ENCODE data around the gene KIRREL3. TPM values are rescaled to one million over a fixed set of nuclear protein-coding genes. Genes with fewer than 3 reads are reported as not detected.

Gene KIRREL3
- total and polyA plus RNA-seq, 4 donors = 0.90 TPM; not detected in 3

- no peak overlapping the region for H3K27ac ChIP-seq (ENCODE audit: low read depth in 1 of 2, low read length in 2 of 2)
- no peak overlapping the region for H3K4me3 ChIP-seq (ENCODE audit: low read length in 2 of 2)
- H3K36me3 ChIP-seq (ENCODE audit: control insufficient read depth in 1 of 2, insufficient read depth in 2 of 2, low read length in 1 of 2) = no peaks in the 10 kb centered on the region
- intact Hi-C loops (cut with DNase I) = loop anchor here (5.0 to 10.0 kb wide), 2 partner anchors 55 to 97 kb away; partner anchors contain the start of gene ST3GAL4 (in 1 of the 2)
- DNase-seq = peak in 1 of 2 donors; percentile 61
- H3K9me3 ChIP-seq (ENCODE audit: control insufficient read depth, low read length) = no peaks in the 10 kb centered on the region
- no peak for ATAC-seq (ENCODE audit: low FRiP score)
- H3K4me1 ChIP-seq (ENCODE audit: control insufficient read depth in 1 of 2, insufficient read depth in 2 of 2, low read length in 2 of 2) = no peaks in the 10 kb centered on the region
- no peaks in the 10 kb centered on the region for H3K27me3 ChIP-seq (ENCODE audit: control insufficient read depth in 1 of 2, insufficient read depth in 2 of 2, low read length in 1 of 2)
- WGBS, 2 donors = 76 to 90% methylated on average over 6 of the region's 6 CpGs
Measured at GRCh38 chr11:126411971-126412381, 588.6 kb downstream of the KIRREL3 start.

- Histone ChIP-seq H3K9me3 (ENCODE audit: control insufficient read depth, low read length) (no peaks in the 10 kb centered on the region), H3K27ac (ENCODE audit: low read depth in 1 of 2, low read length in 2 of 2) (no peak overlapping the region), H3K4me3 (ENCODE audit: low read length in 2 of 2) (no peak overlapping the region), H3K36me3 (ENCODE audit: control insufficient read depth in 1 of 2, insufficient read depth in 2 of 2, low read length in 1 of 2) (no peaks in the 10 kb centered on the region), H3K4me1 (ENCODE audit: control insufficient read depth in 1 of 2, insufficient read depth in 2 of 2, low read length in 2 of 2) (no peaks in the 10 kb centered on the region), H3K27me3 (ENCODE audit: control insufficient read depth in 1 of 2, insufficient read depth in 2 of 2, low read length in 1 of 2) (no peaks in the 10 kb centered on the region)
- ATAC-seq (ENCODE audit: low FRiP score) (no peak), DNase-seq (peak in 1 of 2 donors; percentile 64)
- intact Hi-C loops (cut with DNase I) = loop anchor here (5.0 to 10.0 kb wide), 2 partner anchors 53 to 96 kb away; partner anchors contain the start of gene ST3GAL4 (in 1 of the 2)
- 41 to 61% methylated on average over 6 of the region's 6 CpGs for WGBS, 2 donors
Measured at GRCh38 chr11:126410649-126411048, 589.9 kb downstream of the KIRREL3 start.

GRCh38 chr11:126409620-126409985 is 591.0 kb downstream of the KIRREL3 start:
- no peak overlapping the region for H3K27ac ChIP-seq (ENCODE audit: low read depth in 1 of 2, low read length in 2 of 2)
- intact Hi-C loops (cut with DNase I) = no loop called here
- no peaks in the 10 kb centered on the region for H3K36me3 ChIP-seq (ENCODE audit: control insufficient read depth in 1 of 2, insufficient read depth in 2 of 2, low read length in 1 of 2)
- no peaks in the 10 kb centered on the region for H3K27me3 ChIP-seq (ENCODE audit: control insufficient read depth in 1 of 2, insufficient read depth in 2 of 2, low read length in 1 of 2)
- H3K4me1 ChIP-seq (ENCODE audit: control insufficient read depth in 1 of 2, insufficient read depth in 2 of 2, low read length in 2 of 2) = no peaks in the 10 kb centered on the region
- no peak for ATAC-seq (ENCODE audit: low FRiP score)
- no peak overlapping the region for H3K4me3 ChIP-seq (ENCODE audit: low read length in 2 of 2)
- DNase-seq = no peak
- WGBS, 2 donors = 80 to 81% methylated on average over 3 of the region's 3 CpGs
- no peaks in the 10 kb centered on the region for H3K9me3 ChIP-seq (ENCODE audit: control insufficient read depth, low read length)

GRCh38 chr11:126408901-126409619 is 591.5 kb downstream of the KIRREL3 start:
- intact Hi-C loops (cut with DNase I) = no loop called here

GRCh38 chr11:126408496-126408895 is 592.1 kb downstream of the KIRREL3 start:
- no peak for ATAC-seq (ENCODE audit: low FRiP score)
- 84 to 90% methylated on average over 12 of the region's 12 CpGs for WGBS, 2 donors
- Histone ChIP-seq H3K27me3 (ENCODE audit: control insufficient read depth in 1 of 2, insufficient read depth in 2 of 2, low read length in 1 of 2) (no peaks in the 10 kb centered on the region), H3K4me1 (ENCODE audit: control insufficient read depth in 1 of 2, insufficient read depth in 2 of 2, low read length in 2 of 2) (no peaks in the 10 kb centered on the region), H3K27ac (ENCODE audit: low read depth in 1 of 2, low read length in 2 of 2) (no peak overlapping the region), H3K36me3 (ENCODE audit: control insufficient read depth in 1 of 2, insufficient read depth in 2 of 2, low read length in 1 of 2) (no peaks in the 10 kb centered on the region), H3K9me3 (ENCODE audit: control insufficient read depth, low read length) (no peaks in the 10 kb centered on the region), H3K4me3 (ENCODE audit: low read length in 2 of 2) (no peak overlapping the region)
- peak in 1 of 2 donors; percentile 62 for DNase-seq
- intact Hi-C loops (cut with DNase I) = no loop called here

More at GRCh38 chr11:126408901-126409619, 591.5 kb downstream of the KIRREL3 start:
- Histone ChIP-seq H3K27me3 (ENCODE audit: control insufficient read depth in 1 of 2, insufficient read depth in 2 of 2, low read length in 1 of 2) (no peaks in the 10 kb centered on the region), H3K9me3 (ENCODE audit: control insufficient read depth, low read length) (no peaks in the 10 kb centered on the region), H3K36me3 (ENCODE audit: control insufficient read depth in 1 of 2, insufficient read depth in 2 of 2, low read length in 1 of 2) (no peaks in the 10 kb centered on the region), H3K4me1 (ENCODE audit: control insufficient read depth in 1 of 2, insufficient read depth in 2 of 2, low read length in 2 of 2) (no peaks in the 10 kb centered on the region), H3K27ac (ENCODE audit: low read depth in 1 of 2, low read length in 2 of 2) (no peak overlapping the region), H3K4me3 (ENCODE audit: low read length in 2 of 2) (no peak overlapping the region)
- WGBS, 2 donors = 94% methylated on average over 12 of the region's 12 CpGs
- ATAC-seq (ENCODE audit: low FRiP score) (no peak), DNase-seq (peak in 1 of 2 donors; percentile 26)

- no peaks in the 10 kb centered on the region for H3K27me3 ChIP-seq (ENCODE audit: control insufficient read depth in 1 of 2, insufficient read depth in 2 of 2, low read length in 1 of 2)
- no peaks in the 10 kb centered on the region for H3K36me3 ChIP-seq (ENCODE audit: control insufficient read depth in 1 of 2, insufficient read depth in 2 of 2, low read length in 1 of 2)
- 88 to 96% methylated on average over 15 of the region's 15 CpGs for WGBS, 2 donors
- H3K4me3 ChIP-seq (ENCODE audit: low read length in 2 of 2) = no peak overlapping the region
- no peaks in the 10 kb centered on the region for H3K9me3 ChIP-seq (ENCODE audit: control insufficient read depth, low read length)
- intact Hi-C loops (cut with DNase I) = no loop called here
- peak in 1 of 2 donors; percentile 69 for DNase-seq
- no peak for ATAC-seq (ENCODE audit: low FRiP score)
- no peaks in the 10 kb centered on the region for H3K4me1 ChIP-seq (ENCODE audit: control insufficient read depth in 1 of 2, insufficient read depth in 2 of 2, low read length in 2 of 2)
- no peak overlapping the region for H3K27ac ChIP-seq (ENCODE audit: low read depth in 1 of 2, low read length in 2 of 2)
Measured at GRCh38 chr11:126407682-126408288, 592.8 kb downstream of the KIRREL3 start.

- Histone ChIP-seq H3K36me3 (ENCODE audit: control insufficient read depth in 1 of 2, insufficient read depth in 2 of 2, low read length in 1 of 2) (no peaks in the 10 kb centered on the region), H3K4me3 (ENCODE audit: low read length in 2 of 2) (no peak overlapping the region), H3K4me1 (ENCODE audit: control insufficient read depth in 1 of 2, insufficient read depth in 2 of 2, low read length in 2 of 2) (no peaks in the 10 kb centered on the region), H3K27me3 (ENCODE audit: control insufficient read depth in 1 of 2, insufficient read depth in 2 of 2, low read length in 1 of 2) (no peaks in the 10 kb centered on the region), H3K27ac (ENCODE audit: low read depth in 1 of 2, low read length in 2 of 2) (no peak overlapping the region), H3K9me3 (ENCODE audit: control insufficient read depth, low read length) (no peaks in the 10 kb centered on the region)
- intact Hi-C loops (cut with DNase I) = no loop called here
- 84 to 95% methylated on average over 11 to 12 of the region's 12 CpGs for WGBS, 2 donors
- no peak for ATAC-seq (ENCODE audit: low FRiP score)
- DNase-seq = peak in 1 of 2 donors; percentile 61
Measured at GRCh38 chr11:126407101-126407521, 593.5 kb downstream of the KIRREL3 start.

GRCh38 chr11:126406368-126406767 is 594.2 kb downstream of the KIRREL3 start:
- Histone ChIP-seq H3K27ac (ENCODE audit: low read depth in 1 of 2, low read length in 2 of 2) (no peak overlapping the region), H3K4me3 (ENCODE audit: low read length in 2 of 2) (no peak overlapping the region), H3K36me3 (ENCODE audit: control insufficient read depth in 1 of 2, insufficient read depth in 2 of 2, low read length in 1 of 2) (no peaks in the 10 kb centered on the region), H3K27me3 (ENCODE audit: control insufficient read depth in 1 of 2, insufficient read depth in 2 of 2, low read length in 1 of 2) (no peaks in the 10 kb centered on the region), H3K4me1 (ENCODE audit: control insufficient read depth in 1 of 2, insufficient read depth in 2 of 2, low read length in 2 of 2) (no peaks in the 10 kb centered on the region), H3K9me3 (ENCODE audit: control insufficient read depth, low read length) (no peaks in the 10 kb centered on the region)
- intact Hi-C loops (cut with DNase I) = no loop called here
- WGBS, 2 donors = 89 to 97% methylated on average over 8 of the region's 8 CpGs
- no peak for DNase-seq
- ATAC-seq (ENCODE audit: low FRiP score) = no peak

GRCh38 chr11:126405906-126406305 is 594.7 kb downstream of the KIRREL3 start:
- Histone ChIP-seq H3K27me3 (ENCODE audit: control insufficient read depth in 1 of 2, insufficient read depth in 2 of 2, low read length in 1 of 2) (no peaks in the 10 kb centered on the region), H3K4me3 (ENCODE audit: low read length in 2 of 2) (no peak overlapping the region), H3K4me1 (ENCODE audit: control insufficient read depth in 1 of 2, insufficient read depth in 2 of 2, low read length in 2 of 2) (no peaks in the 10 kb centered on the region), H3K9me3 (ENCODE audit: control insufficient read depth, low read length) (no peaks in the 10 kb centered on the region), H3K36me3 (ENCODE audit: control insufficient read depth in 1 of 2, insufficient read depth in 2 of 2, low read length in 1 of 2) (no peaks in the 10 kb centered on the region), H3K27ac (ENCODE audit: low read depth in 1 of 2, low read length in 2 of 2) (no peak overlapping the region)
- ATAC-seq (ENCODE audit: low FRiP score) = no peak
- 92 to 97% methylated on average over 7 of the region's 7 CpGs for WGBS, 2 donors
- DNase-seq = peak in 1 of 2 donors; percentile 39
- intact Hi-C loops (cut with DNase I) = no loop called here
